GM21528 (cell line): ENCODE data around the gene EMP3.

ENCODE experiments used
- ATAC-seq: cut with Tn5 transposase; IDR thresholded peaks from one replicate; pipeline ENCODE4 v1.9.1; 2021; ENCODE audit warnings: mild to moderate bottlenecking, moderate library complexity; ENCODE audit not compliant: unreplicated experiment, low FRiP score

The EMP3 gene

DNA sequence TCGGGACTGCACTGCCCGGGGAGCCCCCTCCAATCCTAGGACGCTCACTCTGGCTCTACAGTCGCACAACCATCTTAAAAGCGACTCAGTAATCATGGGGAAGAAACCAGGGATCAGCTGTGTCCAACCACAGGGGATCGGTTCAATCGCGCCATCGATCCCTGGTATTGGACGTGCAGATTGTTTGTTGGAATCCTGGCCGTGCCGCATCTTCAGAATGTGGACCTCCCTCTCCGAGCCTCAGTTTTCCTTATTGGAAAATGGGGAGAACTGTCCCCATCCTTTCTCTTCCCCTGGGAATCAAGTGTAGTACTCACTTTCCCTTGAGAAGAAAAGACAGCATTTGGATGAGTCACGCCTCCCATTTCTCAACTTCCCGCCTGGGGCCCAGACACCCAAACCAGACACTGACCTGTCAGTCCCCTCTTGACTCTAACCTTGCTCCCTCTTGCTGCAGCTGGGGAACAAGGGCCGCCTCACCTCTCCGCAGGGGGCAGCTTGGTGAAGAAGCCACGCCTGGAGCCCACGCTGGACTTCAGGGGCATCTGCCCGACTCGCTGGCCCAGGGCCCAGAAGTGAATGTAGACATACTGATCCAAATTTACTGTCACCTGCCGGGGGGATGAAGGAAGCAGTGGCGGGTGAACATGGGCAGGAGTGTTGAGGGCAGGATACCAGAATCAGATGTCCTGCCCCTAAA, 17.6 kb downstream of the EMP3 start:
- ATAC-seq: no peak

DNA sequence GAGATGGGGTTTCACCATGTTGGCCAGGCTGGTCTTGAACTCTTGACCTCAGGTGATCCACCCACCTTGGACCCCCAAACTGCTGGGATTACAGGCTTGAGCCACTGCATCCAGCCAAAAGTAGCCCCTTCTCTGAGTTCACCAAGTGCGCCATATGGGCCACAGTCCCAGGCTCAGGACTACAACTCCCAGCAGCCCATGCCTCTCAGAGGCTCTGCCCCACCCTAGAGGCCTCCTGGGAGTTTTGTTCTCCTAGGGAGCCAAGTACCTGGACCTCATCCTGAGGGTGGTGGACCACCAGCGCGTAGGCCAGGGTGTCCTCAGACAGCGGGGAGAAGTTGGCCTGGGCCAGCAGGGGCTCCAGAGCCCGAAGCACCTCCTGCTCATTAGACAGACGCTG, 19.5 kb downstream of the EMP3 start:
- no peak for ATAC-seq

- no peak for ATAC-seq
Observed at GRCh38 chr19:48346191-48346590, 20.8 kb downstream of the EMP3 start.

GRCh38 chr19:48348045-48348444, 22.7 kb downstream of the EMP3 start:
- ATAC-seq: no peak

DNA sequence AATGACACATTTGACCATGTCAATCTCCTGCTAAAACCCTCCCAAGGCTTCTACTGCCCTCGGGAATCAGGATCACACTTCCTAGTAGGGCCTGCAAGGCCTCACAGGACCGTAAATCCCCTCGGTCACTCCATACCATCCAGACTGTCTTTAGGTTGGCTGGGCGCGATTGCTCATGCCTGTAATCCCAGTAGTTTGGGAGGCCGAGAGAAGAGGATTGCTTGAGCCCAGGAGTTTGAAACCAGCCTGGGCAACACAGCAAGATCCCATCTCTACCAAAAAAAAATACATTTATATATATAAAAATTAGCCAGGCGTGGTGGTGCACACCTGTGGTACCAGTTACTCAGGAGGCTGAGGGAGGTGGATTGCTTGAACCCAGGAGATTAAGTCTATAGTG, 23.4 kb downstream of the EMP3 start:
- ATAC-seq: no peak

DNA sequence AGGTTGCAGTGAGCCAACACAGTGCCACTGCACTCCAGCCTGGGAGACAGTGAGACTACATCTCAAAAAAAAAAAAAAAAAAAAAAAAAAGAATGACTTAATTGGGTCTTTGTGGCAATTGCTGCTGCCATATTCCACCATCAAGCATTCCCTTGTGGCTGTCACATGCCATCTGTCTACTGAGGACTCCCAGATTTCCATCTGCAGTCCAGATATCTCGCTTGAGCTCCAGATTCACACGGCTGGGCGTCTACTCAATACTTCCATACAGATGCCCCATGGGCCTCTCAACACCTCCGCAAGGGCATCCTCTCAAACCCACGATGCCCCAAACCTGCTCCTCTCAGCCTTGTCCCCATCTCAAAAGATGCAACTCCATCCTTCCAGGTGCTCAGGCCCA, 25.5 kb downstream of the EMP3 start:
- ATAC-seq: no peak

GRCh38 chr19:48351341-48351752, 26.0 kb downstream of the EMP3 start:
- ATAC-seq: no peak

DNA sequence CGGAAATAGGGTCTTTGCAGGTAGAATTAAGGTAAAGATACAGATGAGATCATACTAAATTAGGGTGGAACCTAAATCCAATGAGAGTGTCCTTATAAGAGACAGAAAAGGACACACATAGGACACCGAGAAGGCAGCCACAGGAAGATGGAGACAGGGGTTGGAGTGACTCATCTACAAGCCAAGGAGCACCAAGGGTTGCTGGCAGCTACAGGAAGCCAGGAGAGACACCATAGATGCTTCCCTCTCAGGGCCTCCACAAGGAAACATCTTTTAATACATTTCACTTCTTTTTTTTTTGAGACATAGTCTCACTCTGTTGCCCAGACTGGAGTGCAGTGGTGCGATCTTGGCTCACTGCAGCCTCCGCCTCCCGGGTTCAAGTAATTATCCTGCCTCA, 28.3 kb downstream of the EMP3 start:
- ATAC-seq: no peak

DNA sequence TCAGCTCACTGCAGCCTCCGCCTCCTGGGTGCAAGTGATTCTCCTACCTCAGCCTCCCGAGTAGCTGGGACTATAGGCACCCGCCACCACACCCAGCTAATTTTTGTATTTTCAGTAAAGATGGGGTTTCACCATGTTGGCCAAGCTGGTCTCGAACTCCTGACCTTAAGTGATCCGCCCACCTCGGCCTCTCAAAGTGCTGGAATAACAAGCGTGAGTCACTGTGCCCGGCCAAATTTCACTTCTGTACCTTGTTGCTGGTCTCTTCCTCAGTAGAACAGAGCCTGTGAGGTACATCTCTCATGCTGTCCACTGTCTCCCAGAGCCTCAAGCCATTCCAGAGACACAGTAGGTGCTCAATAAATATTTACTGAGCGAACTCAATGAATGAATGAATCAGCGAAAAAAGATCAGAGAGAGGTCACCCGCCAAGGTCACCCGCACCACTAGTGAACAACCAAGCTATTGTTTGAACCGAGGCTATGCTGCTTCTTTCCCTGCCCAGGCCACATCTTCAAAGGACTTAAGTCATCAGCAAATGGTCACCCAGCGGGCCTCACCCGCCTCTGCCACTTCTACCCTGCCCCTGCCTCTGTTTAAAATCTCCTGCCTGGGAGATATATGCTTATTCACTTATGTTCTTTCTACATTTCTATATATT, 29.1 kb downstream of the EMP3 start:
- ATAC-seq: no peak

DNA sequence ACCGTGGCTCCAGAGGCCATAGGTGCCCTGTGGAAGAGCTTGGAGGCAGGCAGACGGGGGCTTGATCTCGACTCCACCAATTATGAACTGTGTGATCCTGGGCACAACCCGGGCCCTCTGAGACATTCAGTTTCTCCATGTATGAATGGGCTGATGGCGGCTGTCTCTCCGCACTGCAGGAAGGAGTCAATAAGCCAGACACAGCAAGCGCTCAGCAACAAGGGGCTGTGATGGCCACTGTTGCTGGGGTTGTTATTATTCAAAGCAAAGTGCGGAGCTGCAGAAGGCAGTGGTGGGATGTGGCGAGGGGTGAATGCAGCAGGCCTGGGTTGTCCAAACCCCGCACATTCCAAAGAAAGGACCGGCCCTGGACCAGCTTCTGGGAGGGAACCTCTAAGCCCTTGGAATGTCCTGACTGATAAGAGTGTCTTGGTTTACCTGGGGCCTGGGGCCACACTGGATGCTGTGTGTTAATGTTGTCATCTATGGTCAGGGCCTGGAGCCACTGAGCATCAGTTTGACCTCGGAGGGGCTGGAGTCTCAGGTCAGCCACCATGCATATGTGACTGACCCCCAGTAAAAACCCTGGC, 30.1 kb downstream of the EMP3 start:
- ATAC-seq: no peak

DNA sequence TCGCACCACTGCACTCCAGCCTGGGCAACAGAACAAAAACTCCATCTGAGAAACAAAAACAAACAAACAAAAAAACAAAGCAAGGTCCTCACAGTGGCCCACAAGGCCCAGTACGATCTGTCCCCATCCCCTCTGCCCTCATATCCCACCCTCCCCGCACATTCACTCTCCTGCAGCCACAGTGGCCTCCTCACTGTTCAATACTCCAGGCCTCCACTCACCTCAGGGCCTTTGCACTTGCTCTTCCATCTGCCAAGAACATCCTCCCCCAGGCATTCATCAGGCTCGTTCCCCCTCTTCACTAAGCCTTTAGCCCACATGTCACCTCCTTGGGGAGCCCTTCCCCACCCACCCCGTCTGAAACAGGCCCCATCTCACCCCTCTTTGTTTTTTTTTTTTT, 33.8 kb downstream of the EMP3 start:
- ATAC-seq: no peak

DNA sequence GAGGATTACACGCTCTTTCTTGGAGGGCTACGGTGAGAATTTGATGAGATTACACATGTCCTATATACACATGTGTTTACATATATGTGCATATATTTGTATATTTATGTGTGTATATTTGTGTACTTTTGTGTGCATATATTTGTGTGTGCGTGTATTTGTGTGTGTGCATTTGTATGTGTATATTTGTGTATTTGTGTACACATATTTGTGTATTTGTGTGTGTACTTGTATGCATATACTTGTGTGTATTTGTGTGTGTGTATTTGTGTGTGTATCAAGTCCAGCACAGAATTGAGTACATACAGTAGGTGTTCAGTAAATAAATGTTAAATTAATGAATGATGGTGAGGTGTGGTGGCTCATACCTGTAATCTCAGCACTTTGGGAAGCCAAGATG, 36.6 kb downstream of the EMP3 start:
- no peak for ATAC-seq

DNA sequence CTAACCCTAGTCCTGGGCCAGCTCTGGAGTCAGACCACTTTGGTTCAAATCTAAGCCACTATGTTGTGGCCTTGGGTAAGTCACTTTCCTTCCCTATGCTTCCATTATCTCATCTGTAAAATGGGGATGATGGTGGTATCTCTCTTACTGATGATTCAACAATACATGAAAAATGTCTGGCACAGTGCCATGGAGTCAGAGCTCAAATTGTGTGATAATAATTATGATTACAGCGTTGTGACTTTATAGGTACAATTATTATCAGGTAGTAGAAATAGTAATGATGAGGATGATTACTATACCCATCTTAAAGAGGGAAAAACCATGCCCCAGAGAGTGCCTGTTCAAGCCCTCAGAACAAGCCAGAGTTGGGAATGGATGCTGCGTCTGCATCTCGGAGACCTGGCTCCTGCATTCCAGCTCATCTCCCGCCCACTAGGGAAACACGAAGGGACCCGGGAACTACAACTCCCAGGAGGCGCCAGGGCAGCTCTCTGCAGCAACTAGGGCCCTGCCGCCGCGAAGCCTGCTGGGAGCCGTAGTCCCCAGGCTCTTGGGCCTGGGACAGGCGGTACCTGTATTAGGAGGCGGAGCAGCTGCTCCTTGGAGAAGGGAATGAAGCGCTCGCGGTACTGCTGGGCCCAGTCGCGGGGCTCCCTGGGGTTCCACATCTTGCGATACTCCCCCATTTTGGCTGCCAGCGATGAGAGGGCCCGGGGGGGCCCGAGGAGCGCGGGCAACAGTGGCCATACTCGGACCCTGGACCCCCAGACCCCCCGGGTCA, 37.6 kb downstream of the EMP3 start:
- ATAC-seq: peak; percentile 49

- peak; percentile 29 for ATAC-seq
Observed at GRCh38 chr19:48363500-48363809, 38.1 kb downstream of the EMP3 start.

GRCh38 chr19:48363810-48364597, 38.7 kb downstream of the EMP3 start, which contains the start of the genes SYNGR4 and TMEM143:
TSS of gene SYNGR4 (plus strand) at chr19:48364367. CDS start at chr19:48365843, 1,476 bp downstream.
TSS of gene TMEM143 (minus strand) at chr19:48363940. CDS start at chr19:48363920, 20 bp downstream.
- peak; percentile 72 for ATAC-seq

- ATAC-seq: no peak
Observed at GRCh38 chr19:48364598-48365348, 39.4 kb downstream of the EMP3 start.

GRCh38 chr19:48365602-48366001, 40.2 kb downstream of the EMP3 start:
- no peak for ATAC-seq

DNA sequence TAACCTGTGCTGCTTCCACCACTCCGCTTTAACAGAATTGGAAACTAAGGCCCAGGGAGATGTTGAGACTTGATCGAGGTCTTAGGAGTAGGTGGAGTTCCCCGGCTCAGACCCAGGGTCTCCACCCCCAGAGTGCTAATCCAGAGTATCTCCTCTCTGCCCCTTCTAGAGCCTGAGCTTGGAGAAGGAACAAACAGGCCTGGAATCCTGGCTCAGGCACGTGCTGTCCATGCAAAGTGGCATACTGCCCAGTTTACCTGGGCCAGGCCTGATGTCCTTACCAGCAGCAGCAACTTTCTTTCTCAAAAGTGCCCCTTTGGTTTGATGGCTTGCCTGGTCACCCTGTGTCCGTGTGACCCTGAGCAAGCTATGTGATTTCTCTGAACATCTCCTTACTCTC, 42.5 kb downstream of the EMP3 start:
- no peak for ATAC-seq

- no peak for ATAC-seq
Observed at GRCh38 chr19:48368936-48369335, 43.6 kb downstream of the EMP3 start.

DNA sequence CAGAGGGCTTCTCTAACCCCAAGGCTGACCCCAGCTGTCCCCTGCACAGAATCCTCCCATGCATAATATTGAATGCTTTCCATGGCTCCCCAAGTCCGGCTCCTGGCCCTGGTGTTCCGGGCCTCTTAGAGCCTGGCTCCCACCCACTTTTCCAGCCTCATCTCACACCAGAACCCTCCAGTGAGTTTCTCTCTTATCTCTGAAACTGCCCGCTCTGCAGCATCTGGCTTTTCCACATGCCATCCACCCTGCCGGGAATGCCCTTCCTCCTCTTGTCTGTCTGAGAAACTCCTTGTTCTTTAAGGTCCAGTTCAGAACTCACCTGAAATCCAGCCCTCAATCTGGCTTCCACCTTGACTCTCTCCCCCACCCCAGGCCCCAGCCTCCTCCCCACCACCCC, 45.6 kb downstream of the EMP3 start:
- ATAC-seq: no peak
